Mammary epithelial cell (primary cell): ENCODE data around the gene DPM2.

Experiments used
- EZH2 ChIP-seq: IDR thresholded peaks from 2 replicates; pipeline ENCODE4 v1.6.1; 2012; ENCODE audit warnings: low read length, inconsistent platforms, borderline replicate concordance
- TF ChIP-seq, protein P1 (sequence below), 2 donors: IDR thresholded peaks in 1 of 2; conservative IDR thresholded peaks in 1 of 2; 2 replicates each; pipeline ENCODE4 v1.5.1; 2011 to 2012; ENCODE audit warnings: inconsistent platforms in 2 of 2, low read length in 2 of 2, mild to moderate bottlenecking in 2 of 2, control low read depth in 1 of 2, low read depth in 1 of 2; ENCODE audit not compliant: insufficient read depth in 1 of 2; ENCODE audit errors: extremely low read depth in 1 of 2

DNA sequence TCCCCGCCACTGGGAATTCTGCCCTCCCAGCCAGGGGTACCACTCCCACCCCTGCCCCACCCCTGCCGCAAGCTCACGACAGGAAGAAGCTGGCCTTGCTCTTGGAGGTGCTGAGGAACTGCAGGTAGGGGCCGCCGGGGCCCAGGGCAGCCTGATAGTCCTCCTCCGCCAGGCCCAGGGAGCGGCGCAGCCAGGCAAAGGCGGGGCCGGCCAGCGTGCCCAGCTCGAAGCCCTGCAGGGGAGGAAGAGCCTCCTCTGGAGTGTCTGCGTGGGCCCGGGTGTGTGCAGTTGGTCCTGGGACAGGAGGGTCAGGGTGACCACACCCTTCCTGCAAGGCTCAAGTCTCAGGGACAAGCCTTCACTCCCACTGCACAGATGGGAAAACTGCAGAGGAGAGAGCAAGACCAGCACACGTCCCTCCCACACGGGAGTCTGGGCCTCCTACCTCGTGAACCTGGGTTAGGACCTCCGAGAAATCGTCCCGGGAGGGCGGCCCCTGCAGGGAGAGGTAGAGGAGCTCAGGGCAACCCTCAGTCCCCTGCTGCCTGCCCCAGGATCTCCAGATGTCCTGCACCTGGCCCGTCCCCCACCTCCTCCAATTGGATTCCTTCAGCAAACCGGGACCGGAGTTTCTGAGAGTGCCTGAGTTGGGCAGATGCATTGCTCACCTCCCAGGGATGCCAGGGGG is 9.5 kb downstream of the DPM2 start:
- TF ChIP-seq, protein P1, sequence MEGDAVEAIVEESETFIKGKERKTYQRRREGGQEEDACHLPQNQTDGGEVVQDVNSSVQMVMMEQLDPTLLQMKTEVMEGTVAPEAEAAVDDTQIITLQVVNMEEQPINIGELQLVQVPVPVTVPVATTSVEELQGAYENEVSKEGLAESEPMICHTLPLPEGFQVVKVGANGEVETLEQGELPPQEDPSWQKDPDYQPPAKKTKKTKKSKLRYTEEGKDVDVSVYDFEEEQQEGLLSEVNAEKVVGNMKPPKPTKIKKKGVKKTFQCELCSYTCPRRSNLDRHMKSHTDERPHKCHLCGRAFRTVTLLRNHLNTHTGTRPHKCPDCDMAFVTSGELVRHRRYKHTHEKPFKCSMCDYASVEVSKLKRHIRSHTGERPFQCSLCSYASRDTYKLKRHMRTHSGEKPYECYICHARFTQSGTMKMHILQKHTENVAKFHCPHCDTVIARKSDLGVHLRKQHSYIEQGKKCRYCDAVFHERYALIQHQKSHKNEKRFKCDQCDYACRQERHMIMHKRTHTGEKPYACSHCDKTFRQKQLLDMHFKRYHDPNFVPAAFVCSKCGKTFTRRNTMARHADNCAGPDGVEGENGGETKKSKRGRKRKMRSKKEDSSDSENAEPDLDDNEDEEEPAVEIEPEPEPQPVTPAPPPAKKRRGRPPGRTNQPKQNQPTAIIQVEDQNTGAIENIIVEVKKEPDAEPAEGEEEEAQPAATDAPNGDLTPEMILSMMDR (conservative IDR thresholded peaks at IDR 0.05 in 1 of 2, IDR thresholded peaks at IDR 0.05 in 1 of 2; ENCODE audit: extremely low read depth in 1 of 2, insufficient read depth in 1 of 2, low read depth in 1 of 2, low read length in 2 of 2), result no peak
- TF ChIP-seq EZH2, result no peak
